ENCODE results near the gene PODXL.

- TF ChIP-seq CTCF (conservative IDR thresholded peaks at IDR 0.05 in 1 of 2, IDR thresholded peaks at IDR 0.05 in 1 of 2; ENCODE audit: extremely low read depth in 1 of 2, insufficient read depth in 1 of 2, low read depth in 1 of 2, low read length in 2 of 2) (no peak), EZH2 (IDR thresholded peaks at IDR 0.05; ENCODE audit: borderline replicate concordance, low read length) (no peak)
These were observed 46.6 kb downstream of the PODXL start for GRCh38 chr7:131509781-131510180.

All from mammary epithelial cell (primary cell).